SK-N-SH treated with all-trans-retinoic acid at 6 μM for 48 hours (cell line): Measurements from ENCODE around the gene BMERB1.

Experiments
- OSR1 ChIP-seq: fragments of 250-450 bp; sonication (Bioruptor Pico); IDR thresholded peaks from 2 replicates; pipeline ENCODE4 v1.8.0; 2022; ENCODE audit warnings: moderate library complexity, mild to moderate bottlenecking, inconsistent platforms
- ZNF8 ChIP-seq: fragments of 450-650 bp; formaldehyde crosslinking; IDR thresholded peaks from 2 replicates; pipeline ENCODE4 v1.5.0; 2020; ENCODE audit warnings: mild to moderate bottlenecking, moderate library complexity
- TF ChIP-seq, protein P1 (sequence below): fragments of 250-450 bp; sonication (Bioruptor Pico); IDR thresholded peaks from 2 replicates; pipeline ENCODE4 v1.8.0; 2020; ENCODE audit warnings: mild to moderate bottlenecking, moderate library complexity, borderline replicate concordance

DNA sequence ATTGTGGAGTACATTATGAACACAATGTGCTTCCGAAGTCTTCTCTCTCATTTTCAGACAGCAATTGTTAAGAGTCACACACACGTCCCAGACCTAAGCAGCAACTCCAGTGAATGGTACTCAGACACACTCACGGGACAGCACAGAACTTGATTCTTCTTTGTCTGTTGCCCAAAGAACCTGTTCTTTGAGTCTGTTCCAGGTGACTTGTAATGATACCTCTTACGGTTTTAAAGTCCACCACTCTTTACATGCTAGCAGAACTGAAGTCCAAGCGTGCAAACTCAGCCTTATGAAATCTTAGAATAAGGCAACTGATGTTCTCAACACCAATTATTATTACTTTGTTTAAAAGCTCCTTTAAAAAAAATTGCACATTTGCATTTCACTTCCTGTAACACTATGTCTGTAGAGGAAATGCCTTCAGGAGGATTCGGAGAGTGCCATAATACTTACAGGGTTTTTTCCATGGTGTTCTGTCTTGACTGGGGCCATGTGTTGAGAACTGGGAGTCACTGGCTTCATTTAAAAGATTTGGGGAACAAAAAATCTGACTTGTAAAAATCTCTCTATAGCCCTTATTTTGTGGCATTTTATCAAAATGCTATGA, 160.4 kb downstream of the BMERB1 start:
- no peak for TF ChIP-seq OSR1
- TF ChIP-seq ZNF8 (CRISPR knock-in tag), result no peak
- TF ChIP-seq, protein P1, sequence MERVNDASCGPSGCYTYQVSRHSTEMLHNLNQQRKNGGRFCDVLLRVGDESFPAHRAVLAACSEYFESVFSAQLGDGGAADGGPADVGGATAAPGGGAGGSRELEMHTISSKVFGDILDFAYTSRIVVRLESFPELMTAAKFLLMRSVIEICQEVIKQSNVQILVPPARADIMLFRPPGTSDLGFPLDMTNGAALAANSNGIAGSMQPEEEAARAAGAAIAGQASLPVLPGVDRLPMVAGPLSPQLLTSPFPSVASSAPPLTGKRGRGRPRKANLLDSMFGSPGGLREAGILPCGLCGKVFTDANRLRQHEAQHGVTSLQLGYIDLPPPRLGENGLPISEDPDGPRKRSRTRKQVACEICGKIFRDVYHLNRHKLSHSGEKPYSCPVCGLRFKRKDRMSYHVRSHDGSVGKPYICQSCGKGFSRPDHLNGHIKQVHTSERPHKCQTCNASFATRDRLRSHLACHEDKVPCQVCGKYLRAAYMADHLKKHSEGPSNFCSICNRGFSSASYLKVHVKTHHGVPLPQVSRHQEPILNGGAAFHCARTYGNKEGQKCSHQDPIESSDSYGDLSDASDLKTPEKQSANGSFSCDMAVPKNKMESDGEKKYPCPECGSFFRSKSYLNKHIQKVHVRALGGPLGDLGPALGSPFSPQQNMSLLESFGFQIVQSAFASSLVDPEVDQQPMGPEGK (CRISPR knock-in tag), result no peak
